ENCODE results near the gene CHRNA7.

CHRNA7 gene

DNA sequence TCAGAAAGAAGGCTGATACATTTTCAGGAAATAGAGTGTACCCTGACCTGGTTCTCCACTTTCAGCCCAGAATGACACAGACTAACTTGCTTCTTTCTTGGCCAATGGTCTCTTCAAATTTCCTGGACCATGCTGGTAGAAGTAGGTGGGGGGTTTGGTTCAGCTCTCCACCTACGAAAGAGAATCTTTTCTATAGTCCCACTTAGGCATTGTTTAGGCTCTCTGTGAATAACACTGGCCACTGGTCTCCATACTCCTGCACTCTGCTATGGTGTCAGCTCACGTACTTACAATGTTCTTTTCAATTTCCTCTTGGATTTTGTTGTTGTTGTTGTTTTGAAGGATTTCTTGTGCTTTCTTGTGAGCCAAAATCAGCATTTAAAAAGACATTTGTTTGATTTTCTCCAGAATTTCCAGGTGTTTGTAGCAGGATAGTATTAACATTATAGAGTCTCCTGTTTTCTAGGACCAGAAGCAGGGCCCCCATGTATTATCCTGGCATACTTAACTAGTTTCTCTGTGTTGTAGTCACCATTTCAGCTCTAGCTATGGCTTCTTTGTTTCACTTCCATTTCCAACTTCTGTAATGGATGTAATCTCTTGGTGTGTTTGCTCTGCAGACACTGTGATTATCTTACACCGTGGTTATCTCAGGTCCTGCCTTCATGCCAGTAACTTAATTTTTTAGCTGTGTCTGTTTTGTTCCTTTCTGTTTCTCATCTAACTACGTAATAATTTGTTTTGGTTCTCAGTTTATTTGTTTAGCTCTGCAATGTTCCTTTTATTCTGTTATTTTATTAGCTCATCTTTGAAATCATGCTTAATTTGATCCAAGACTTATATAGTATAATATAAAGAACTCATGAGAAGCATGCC lies 61.4 kb downstream of the CHRNA7 start:
- no peak for DNase-seq

DNA sequence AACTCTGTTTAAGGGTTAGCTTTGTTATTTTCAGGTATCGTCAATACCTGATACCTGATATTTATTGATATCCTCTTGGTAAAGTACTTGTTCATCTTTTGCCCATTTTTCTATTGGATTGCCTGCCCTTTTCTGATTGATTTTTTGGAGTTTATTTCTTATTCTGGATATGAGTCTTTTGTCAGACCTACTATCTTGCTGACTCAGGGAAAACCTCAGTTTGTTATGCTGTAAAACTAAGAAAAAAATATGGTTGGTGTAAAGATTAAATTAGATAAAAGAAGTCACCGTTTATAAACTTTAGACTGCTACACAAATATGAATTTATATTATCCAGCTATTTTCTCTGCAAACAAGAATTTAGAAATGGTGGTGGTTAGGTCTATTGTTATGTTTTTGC lies 65.9 kb downstream of the CHRNA7 start:
- DNase-seq: no peak

DNA sequence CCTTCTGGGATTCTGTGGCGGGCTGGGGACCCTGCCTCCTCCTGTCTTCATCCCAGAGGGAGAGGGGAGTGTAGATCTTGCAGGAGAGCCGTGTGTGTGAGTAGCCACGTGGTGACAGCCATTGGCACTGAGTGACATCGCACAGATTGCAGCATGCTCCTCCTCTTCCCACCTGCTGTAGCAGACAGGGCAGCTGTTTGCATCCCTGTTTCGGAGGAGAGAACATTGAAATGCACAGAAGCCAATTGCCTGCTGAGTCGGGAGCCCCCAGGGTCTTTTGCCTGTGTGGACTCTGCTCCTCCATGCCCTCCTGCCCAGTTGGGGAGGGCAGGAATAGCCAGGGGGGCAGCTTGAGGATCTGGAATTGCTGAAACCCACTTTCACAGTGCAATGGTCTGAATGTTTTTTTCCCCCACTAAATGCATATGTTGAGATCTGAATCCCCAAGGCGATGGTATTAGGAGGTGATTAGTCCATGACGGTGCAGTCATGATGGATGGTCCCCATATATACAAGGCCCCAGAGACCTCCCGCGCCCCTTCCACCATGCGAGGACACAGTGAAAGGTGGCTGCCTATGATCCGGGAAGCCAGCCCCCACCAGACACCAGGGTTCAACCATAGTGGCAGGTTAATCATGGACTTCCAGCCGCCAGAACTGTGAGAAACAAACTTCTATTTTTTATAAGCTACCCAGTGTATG lies 66.8 kb downstream of the CHRNA7 start:
- DNase-seq: no peak

DNA sequence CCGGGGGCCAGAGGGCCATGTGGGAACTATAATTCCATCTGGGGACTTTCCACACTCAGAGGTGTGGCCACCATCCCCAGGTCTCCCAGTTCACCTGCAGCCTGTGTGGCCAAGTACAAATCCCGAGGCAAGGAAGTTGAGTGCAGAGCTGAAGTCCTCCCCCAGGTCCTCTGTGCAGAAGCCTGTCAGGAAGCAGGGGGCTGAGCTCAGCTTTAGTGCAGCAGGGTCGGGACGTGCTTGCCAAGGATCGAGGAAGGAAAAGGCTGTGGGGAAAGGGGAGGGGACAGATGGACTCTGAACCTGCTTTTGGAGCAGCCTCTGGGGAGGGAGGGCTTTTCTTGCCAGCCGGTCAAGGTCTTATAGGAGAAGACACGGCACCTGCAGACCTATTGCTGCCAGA lies 67.7 kb downstream of the CHRNA7 start:
- DNase-seq: no peak

DNA sequence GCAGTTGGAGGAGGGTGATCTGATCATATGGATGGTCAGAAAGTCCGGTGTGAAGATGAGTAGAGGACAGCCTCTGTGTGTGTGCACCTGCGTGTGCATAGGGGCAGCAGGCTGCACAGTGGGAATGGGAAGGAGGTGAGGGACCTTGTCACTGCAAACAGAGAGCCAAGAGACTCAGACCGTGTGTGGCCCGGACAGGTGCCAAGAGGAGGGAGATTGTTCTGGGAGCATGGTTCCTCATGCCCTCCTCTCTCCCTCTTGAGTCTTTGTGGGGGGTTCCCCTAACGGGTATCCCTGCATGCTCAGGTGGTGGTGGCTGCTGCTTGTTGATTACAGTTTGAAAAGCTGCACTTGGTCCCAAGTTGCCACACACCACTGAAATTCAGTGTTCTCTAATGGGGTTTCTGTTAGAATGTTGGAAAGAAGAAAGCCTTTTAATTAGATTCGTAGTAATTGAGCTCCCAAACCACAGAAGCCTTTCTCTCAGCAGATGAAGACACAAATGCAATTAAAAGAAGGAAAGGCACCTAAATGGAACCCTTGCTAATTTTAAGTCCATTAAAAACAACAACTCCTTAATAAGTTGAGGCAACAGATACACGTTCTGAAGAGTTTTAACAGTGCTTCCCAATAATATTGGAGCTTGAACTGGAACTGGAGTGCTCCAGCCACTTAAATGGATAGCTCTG lies 68.9 kb downstream of the CHRNA7 start:
- no peak for DNase-seq

DNA sequence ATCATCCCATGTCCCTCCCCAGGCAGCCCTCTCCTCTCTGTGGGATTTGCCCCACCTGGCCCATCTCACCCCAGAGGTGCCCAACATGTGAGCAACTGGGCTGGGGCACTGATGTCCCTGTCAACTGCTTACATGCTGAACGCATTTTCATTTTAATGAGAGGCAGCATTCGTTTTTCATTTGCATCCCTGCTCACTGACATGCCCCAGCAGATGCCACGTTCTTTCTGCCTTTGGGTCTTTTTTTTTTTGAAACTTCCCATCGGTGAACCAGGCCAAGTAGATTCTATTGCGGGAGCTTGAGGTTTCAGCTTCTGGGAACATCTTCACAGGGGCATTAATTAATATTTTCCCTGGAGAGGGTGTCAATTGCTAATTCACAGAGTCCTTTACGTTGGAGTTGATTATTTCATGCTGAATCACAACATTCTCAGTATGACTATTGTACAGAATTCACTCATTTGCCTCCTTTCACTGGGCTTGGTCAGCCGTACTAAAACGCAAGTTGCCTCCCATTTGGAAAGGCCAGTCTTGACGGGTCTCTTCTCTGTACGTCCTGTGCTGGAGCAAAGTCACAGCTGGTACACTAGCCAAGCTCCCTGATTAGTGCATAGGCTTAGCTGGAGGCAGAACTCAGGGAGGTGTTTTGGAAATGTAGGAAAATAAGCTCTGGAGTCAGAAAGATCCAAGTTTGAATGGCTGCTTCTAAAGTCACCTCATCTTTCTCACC lies 69.8 kb downstream of the CHRNA7 start:
- DNase-seq: no peak

DNA sequence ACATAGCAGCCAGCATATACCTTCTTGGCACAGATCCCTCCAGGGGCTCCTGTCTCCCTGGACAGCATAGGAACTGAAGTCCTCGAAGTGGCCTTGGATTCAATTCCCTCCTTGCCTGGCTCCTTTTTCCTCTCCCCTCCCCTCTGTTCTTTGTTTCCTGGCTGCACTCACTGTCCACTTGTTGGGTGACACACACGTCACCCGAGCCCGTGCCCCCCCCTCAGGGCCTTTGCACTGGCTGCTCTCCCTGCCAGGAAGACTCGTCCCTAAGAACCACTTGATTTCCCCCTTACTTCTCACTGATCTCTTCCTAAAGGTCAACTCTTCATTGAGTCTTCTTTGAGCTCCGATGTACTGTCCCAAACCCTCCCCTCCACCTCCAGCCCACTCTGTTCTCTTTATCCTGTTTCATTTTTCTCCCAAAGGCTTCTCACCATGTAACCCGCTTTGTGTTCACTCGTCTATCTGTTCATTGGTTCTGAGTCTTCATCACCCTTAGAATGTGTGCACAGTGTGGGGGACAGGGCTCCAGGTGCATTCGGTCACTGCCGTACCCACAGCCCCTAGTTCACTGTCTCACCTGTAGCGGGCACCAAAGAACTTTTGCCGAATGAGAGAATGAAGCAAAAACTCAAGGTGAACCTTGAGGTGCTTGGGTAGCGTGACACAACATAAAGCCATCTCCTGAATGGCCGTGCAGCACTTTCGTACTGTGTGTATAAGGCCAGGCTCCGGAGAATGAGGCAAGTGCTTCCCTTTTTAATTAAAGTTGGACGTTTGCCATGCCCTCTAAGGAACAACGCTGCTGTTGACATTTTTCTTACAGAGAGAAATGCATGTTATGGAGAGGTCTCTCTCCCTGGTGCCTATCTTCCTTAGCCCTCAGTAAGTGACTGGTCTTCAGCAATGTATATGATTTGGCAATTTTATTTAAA lies 74.0 kb downstream of the CHRNA7 start:
- DNase-seq: no peak

DNA sequence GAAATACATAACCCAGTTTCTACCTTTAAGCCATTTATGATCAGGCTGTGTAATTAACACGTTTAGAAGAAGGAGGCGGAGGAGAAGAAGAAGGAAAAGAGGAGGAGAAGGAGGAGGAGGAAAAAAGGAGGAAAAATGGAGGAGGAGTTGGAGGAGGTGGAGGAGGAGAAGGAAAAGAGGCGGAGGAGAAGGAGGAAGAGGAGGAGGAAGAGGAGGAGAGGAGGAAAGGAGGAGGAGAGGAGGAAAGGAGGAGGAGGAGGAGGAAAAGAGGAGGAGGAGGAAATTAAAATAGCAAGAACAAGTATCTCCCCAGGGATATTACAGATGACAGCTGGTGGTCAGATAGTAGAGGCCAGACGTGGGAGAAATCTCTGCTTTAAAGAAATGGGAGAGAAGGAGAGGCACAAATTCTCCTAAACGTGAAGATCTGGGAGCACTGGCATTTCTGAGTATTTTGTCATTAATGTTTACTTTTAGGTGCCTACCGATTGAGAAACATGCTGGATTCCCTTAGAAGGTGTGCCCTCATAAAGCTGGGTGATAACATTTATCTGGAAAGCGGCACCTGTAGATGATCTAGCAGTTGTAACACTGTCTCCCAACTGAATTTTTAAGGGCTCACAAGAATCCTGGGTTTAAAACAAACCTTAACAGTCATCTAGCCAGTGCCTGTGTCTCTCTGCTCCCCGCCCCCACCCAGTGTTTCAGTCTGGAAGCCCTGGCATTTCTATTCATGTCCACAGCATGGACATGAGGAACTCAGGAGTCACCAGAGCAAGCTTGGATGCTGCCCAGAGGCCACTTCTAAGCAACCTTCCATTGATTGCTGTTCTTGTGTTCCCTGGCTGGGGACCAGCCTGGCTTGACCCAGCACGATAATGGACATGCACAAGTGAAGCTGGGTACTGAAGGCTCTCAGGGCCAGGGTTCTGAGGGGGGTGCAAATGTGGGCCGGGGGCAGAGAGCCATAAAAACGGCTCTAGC lies 75.2 kb downstream of the CHRNA7 start:
- DNase-seq: no peak

DNA sequence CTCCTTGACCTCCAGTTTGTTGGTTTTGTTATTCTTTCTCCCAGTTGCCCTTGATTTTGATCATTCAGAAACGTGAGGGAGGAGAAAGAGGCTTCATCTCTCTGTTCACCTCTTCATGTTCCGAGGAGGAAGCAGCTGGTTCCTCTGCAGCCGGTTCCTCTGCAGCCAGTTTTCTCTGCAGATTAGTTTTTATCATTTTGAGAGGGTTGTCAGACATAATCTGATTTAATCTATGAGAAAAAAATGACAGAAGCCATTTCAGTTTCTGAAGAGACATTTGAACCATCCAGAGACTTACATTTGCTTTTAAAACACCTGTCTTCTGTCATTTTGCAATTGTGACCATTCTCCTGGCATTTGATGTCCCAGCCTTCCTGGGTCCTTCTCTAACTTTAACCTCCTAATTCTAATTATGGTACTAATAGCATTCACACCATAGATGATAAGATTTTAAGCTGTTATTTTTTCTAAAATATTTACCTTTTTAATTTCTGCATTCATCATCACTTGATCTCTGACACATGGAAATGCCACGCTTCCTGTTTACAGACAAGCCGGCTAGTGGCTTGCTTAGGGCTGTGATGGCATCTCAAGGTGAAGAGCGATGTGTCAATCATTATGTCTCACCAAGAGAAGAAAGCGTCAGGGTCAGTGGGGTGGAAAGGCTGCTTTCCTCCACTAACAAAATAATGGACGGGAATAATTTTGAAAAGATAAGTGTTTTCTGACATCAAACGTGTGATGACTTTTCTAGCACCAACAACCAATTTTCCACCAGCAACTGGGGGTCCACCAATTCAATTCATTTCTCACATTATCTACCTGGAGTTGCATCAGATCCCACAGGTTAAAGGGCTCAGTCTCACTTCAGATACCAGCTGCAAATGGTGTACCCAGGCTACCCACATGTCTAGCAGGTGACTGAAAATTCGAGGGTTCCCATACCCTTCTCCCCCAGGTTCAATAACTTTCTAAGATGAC lies 76.4 kb downstream of the CHRNA7 start:
- DNase-seq: no peak

DNA sequence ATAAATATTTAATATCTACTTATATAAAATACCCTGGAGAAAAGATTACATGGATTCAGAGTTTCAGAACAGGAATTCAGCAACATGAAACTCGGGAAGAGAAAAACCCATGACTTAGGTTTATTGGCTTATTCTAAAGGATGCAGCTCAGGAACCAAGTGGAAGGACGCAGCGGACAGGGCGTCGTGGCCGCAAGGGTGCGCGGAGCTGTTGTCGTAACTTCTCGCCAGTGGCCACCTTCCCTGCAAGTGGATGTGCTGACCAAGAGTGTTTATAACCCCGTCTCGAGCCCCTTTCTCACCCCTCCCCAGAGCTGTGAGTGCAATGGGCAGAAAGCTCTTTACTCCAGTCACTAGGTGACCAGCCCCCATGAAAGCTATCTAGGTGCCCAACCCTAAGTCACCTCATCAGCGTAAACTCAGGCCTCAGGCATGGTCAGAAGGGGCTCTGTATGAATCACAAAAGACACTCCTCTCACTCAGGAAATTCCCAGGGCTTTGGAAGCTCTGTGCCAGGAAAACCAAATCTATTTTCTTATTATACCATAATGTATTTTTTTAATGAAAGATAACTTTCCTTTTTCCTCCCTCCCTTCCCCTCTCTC lies 77.3 kb downstream of the CHRNA7 start:
- no peak for DNase-seq

DNA sequence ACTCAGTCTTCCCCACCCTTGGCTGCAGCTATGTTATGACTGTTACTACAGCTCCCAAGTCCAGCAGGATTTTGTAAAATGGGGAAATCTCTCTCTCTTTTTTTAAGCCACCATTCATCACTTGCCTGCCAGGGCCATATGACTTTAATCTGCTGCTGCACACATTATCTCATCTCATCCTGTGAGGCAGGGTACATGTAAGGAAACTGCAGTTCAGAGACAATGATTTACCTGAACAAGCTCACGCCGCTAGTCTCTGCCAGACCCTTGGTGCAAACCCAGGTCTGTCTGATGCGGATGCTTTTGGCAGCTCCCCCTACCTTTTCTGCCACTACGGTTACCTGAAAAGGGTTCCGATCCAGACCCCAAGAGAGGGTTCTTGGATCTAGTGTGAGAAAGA lies 78.3 kb downstream of the CHRNA7 start:
- DNase-seq: no peak

DNA sequence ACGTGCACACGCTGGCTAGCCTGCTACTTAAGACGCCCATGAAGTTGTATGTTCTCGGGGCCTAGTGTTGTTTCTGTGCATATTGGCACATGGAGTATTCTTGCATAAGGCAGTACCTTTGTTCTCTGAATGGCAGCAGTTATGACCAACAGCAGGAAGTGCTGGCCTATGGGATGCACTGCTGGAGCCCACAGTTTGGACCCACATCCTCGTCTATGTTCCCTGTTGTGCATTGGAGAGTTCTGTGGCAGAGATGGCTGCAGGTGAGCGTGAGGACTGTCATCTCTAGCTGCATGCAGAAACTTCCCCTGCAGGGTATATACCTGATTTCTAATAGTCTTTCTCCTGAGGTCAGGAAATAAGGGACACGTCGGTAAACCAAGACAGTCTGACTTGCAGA lies 81.8 kb downstream of the CHRNA7 start:
- no peak for DNase-seq

DNA sequence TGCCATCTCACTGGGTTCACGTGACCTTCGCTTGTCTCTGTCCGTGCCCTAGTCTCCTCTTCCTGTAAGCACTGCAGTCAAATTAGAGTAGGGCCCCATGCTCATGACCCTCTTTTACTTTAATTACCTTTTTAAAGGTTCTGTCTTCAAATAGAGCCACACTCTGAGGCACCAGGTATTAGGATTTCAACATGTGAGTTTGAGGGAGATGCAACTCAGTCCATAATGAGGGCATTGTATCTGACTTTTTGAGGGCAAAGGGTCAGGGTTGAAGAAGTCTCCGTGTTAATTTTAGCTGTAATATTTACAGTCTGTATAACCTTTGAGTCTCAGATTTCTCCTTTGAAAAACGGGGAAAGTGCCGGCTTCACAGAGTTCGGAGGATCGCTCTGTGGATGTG lies 82.9 kb downstream of the CHRNA7 start:
- DNase-seq: no peak

DNA sequence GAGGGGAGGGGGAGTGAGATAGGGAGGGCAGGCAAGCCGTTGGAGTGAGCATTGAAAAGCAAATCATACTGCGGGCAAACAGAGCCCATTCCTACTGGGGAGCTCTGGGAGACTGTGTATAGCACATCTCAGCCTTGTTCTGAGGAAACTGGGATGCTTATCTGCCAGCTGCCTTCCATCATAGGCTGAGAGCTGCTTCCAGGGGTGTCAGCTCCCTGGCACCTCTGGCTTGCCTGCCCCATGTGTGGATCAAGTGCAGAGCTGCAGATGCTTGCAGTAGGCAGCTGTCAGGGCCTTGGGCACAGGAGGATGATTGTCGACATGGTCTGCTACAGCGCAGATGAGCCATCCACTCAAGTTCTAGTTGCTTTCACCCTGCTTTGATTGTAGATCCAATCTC lies 86.8 kb downstream of the CHRNA7 start:
- DNase-seq: no peak

DNA sequence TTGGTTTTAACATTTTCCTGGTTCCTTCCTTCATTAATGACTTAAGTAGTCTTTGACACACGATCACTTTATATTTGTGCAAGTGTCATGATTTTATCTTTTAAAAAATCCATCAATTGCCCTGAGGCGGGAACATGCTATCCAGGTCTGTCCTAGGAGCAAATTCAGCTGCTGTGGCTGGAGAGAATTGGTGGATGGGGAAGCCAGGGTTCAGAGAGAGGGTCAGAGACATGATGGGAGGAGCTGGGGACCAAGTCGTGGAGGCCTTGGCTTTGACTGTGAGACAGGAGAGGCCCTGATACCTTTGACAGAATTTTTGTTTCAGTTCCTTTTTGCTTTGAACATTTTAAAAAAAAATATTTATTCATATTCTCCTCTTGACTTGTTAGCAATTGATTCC lies 89.0 kb downstream of the CHRNA7 start:
- no peak for DNase-seq

DNA sequence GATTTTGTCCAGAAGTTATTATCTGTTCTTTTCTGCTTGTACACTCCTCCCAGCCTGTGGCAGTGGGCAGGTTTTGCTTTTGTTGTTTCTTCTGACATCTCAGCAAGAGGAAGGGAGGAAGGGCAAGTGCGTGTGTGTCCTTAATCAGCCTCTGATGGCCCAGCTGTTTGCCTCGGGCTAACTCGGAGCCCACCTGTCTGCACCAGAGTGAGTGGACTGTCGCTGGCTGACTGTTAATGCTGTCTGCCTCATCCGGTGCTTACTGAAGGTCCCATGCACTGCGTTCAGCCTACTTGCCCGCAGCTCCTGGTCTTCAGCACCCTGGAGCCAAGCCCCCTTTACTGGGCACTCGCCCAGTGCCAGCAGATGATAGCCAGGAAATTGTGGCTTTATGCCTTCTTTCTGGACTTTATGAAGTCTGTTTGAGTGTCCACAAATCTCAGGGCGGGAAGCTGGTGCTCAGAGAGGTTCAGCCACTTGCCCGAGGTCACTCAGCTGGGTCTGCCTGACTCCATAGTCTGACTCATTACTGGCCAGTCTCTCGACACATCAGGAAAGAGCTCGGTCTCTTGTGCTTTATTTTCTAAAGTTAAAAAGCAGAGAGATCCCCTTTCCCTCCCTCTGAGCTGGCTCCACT lies 89.5 kb downstream of the CHRNA7 start:
- DNase-seq: no peak

DNA sequence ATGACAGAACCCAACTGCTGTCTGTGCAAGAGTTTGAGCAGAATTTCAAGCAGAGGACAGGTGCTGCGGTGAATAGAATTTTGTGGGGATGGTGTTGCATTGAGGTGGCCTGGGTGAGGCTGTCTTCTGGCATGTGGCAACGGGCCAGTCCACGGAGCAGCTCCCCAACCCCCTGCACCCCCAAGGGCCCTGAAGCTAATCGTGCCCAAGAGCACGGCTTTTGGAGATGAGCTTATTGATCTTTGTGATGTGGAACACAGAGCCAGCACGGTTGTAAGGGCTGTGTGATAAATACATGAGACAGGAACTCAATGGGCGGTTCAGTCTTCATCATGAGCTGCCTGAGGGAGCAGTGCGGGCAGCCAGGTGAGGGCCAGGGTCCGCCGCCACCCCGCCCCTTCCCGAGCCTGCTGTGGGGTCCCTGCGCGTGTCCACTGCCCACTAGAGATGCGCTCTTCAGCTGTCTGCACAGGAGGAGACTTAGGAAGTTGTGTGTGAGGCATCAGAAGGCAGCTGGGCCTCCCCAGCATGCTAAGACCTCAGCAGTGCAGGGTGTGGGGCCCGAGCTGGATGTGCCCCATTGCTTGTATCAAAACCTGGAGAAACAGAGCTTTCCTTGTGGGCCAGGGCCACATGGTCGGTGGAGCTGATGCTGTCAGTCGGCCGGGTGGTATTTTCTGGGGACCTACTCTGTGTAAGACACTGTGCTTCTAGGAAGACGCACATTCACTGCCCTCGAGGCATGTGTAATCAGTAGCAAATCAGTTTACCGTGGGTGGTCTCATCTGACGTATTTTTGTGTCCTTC lies 90.5 kb downstream of the CHRNA7 start:
- no peak for DNase-seq

DNA sequence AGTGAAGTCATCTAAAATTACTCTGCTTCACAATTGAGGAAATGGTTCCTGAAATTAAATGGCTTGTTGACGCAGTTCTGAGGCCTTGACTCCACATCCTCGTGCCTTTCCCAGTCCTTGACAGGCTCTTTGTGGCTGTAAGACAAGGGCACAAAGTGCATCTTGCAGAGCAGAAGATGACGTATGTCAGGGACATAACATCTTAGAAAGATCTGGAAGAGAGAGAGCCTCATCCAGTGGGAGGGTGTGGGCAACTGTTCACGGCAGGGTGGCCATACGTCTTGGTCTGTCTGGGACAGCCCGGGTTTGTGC lies 91.0 kb downstream of the CHRNA7 start:
- no peak for DNase-seq

All from activated CD4-positive, alpha-beta T cell treated with anti-CD3 and anti-CD28 coated beads, Interleukin-2, amount 50 U/mL, for 48 hours (primary cell).